HFFc6 (cell line): ENCODE results near the gene CCL4L2. TPM values are rescaled to one million over a fixed set of nuclear protein-coding genes. Genes with fewer than 3 reads are reported as not detected.
"Not testable (repeated sequence)": the region's sequence is repeated elsewhere in the genome, so short reads cannot be mapped to it uniquely, and the experiment has no call there.

Source experiments
- DNase-seq: peaks from one replicate; pipeline ENCODE4 v3.0.0-alpha.2; 2018
- H3K27ac Mint-ChIP-seq: 2 replicates; pipeline ENCODE4 v1.8.0; 2020; ENCODE audit warnings: mild to moderate bottlenecking, mixed read lengths
- H3K27me3 Mint-ChIP-seq: 2 replicates; pipeline ENCODE4 v1.8.0; 2021; ENCODE audit warnings: mild to moderate bottlenecking, moderate library complexity, mixed read lengths; ENCODE audit not compliant: insufficient read depth
- H3K36me3 Mint-ChIP-seq: 2 replicates; pipeline ENCODE4 v1.8.0; 2021; ENCODE audit warnings: low read depth, mixed read lengths
- H3K4me1 Mint-ChIP-seq: 2 replicates; pipeline ENCODE4 v1.8.0; 2020; ENCODE audit warnings: low read depth, mixed read lengths
- H3K4me3 Mint-ChIP-seq: 2 replicates; pipeline ENCODE4 v1.8.0; 2020; ENCODE audit warnings: mild to moderate bottlenecking, moderate library complexity, mixed read lengths
- H3K9me3 Mint-ChIP-seq: 2 replicates; pipeline ENCODE4 v1.8.0; 2020; ENCODE audit warnings: mild to moderate bottlenecking, mixed read lengths
- total RNA-seq, 6 experiments: library from RNA; stranded (reverse); fragmentation: NEBNext Ultra II Directional; extraction: Animal tissue kit (Norgen Biotek cat#: 25700); gene quantifications; 2 replicates in 1 of 6; 3 replicates in 5 of 6; pipeline ENCODE4 v1.2.3, GENCODE V29; 2021
- TF ChIP-seq, protein P1 (sequence below): fragments of 200-600 bp; sonication (generic); IDR thresholded peaks from 2 replicates; pipeline ENCODE4 v1.5.0; 2021; ENCODE audit warnings: antibody characterized with exemption, mild to moderate bottlenecking

Gene CCL4L2
- total RNA-seq, 6 experiments from 2014 or later: not detected

GRCh38 chr17:36220737-36221580 is 10.1 kb downstream of the CCL4L2 start:
- not testable (repeated sequence) for H3K4me3 Mint-ChIP-seq, H3K27me3 Mint-ChIP-seq, H3K27ac Mint-ChIP-seq, H3K4me1 Mint-ChIP-seq, H3K36me3 Mint-ChIP-seq, DNase-seq
- H3K9me3 Mint-ChIP-seq: peaks cover 12% of the 10 kb centered on the region; the same call in 1 of the 2 replicates

DNA sequence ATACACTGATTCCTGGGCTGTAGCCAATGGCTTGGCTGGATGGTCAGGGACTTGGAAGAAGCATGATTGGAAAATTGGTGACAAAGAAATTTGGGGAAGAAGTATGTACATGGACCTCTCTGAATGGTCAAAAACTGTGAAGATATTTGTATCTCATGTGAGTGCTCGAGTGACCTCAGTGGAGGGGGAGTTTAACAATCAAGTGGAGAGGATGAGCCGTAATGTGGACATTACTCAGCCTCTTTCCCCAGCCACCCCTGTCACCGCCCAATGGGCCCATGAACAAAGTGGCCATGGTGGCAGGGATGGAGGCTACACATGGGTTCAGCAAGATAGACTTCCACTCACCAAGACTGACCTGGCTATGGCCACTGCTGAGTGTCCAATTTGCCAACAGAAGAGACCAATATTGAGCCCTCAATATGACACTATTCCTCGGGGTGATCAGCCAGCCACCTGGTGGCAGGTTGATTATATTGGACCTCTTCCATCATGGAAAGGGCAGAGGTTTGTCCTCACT is 10.8 kb downstream of the CCL4L2 start:
- not testable (repeated sequence) for H3K36me3 Mint-ChIP-seq

GRCh38 chr17:36222967-36223366 is 12.1 kb downstream of the CCL4L2 start:
- not testable (repeated sequence) for H3K36me3 Mint-ChIP-seq, H3K27ac Mint-ChIP-seq, H3K27me3 Mint-ChIP-seq, H3K4me1 Mint-ChIP-seq, H3K4me3 Mint-ChIP-seq, DNase-seq
- peaks cover 12% of the 10 kb centered on the region; the same call in 1 of the 2 replicates for H3K9me3 Mint-ChIP-seq

More for the DNA sequence above, 10.8 kb downstream of the CCL4L2 start:
- DNase-seq, H3K4me3 Mint-ChIP-seq, H3K27me3 Mint-ChIP-seq, H3K27ac Mint-ChIP-seq, H3K4me1 Mint-ChIP-seq: not testable (repeated sequence)
- H3K9me3 Mint-ChIP-seq: peaks cover 12% of the 10 kb centered on the region; the same call in 1 of the 2 replicates

DNA sequence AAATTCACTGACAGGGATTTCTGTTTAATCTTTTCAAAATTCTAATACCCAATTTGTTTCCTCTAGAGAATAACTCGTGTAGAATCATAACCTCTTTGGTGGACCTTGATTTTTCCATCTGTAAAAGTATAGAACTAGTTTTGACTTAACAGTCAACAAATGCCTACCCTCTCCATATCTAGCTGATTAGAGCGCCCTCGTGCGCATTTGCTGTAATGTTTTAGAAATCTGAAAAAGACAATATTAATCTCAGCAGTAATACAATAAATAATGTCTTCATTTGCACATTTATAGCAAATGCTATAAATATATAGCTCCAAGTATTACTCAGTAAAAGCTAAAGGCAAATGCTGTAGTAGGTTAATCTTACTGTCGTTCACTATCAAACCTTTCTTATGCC is 18.8 kb downstream of the CCL4L2 start:
- H3K4me3 Mint-ChIP-seq, H3K27me3 Mint-ChIP-seq, H3K4me1 Mint-ChIP-seq, H3K9me3 Mint-ChIP-seq, H3K27ac Mint-ChIP-seq, H3K36me3 Mint-ChIP-seq: not testable (repeated sequence)
- peak; percentile 7 for DNase-seq
- TF ChIP-seq, protein P1, sequence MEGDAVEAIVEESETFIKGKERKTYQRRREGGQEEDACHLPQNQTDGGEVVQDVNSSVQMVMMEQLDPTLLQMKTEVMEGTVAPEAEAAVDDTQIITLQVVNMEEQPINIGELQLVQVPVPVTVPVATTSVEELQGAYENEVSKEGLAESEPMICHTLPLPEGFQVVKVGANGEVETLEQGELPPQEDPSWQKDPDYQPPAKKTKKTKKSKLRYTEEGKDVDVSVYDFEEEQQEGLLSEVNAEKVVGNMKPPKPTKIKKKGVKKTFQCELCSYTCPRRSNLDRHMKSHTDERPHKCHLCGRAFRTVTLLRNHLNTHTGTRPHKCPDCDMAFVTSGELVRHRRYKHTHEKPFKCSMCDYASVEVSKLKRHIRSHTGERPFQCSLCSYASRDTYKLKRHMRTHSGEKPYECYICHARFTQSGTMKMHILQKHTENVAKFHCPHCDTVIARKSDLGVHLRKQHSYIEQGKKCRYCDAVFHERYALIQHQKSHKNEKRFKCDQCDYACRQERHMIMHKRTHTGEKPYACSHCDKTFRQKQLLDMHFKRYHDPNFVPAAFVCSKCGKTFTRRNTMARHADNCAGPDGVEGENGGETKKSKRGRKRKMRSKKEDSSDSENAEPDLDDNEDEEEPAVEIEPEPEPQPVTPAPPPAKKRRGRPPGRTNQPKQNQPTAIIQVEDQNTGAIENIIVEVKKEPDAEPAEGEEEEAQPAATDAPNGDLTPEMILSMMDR: peak; percentile 21; the same call in 1 of the 2 replicates

DNA sequence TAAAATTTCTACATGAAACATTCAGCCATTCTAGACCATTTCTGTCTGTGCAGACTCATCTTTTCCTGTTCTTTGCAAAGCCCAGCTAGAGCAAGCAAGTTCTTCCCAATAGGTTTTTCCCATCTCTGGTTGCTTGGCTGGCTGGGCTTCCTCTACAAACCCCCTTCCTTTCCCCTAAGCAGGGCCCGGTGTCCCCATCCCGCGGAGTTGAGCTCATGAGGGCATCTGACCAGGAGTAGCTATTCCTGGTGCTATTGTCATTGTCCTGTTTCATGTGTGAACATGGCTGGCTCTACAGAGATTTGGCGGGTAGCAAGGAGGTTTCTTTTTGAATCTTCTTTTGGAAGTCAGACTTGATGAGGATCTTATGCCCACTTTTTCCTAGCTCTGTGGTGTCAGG is 31.2 kb downstream of the CCL4L2 start:
- H3K27ac Mint-ChIP-seq, H3K4me1 Mint-ChIP-seq, H3K27me3 Mint-ChIP-seq, H3K36me3 Mint-ChIP-seq, DNase-seq, H3K4me3 Mint-ChIP-seq, H3K9me3 Mint-ChIP-seq: not testable (repeated sequence)

Other genes starting within 250 kb of the CCL4L2 start
- not detected for gene CCL16, start 229.6 kb upstream of the CCL4L2 start, total RNA-seq
- gene CCL14, start 224.3 kb upstream of the CCL4L2 start, total RNA-seq: not detected
- gene CCL15, start 209.5 kb upstream of the CCL4L2 start, total RNA-seq: not detected
- gene CCL23, start 193.1 kb upstream of the CCL4L2 start, total RNA-seq: not detected
- gene CCL18, start 146.8 kb upstream of the CCL4L2 start, total RNA-seq: not detected
- not detected for gene CCL3, start 120.9 kb upstream of the CCL4L2 start, total RNA-seq
- gene CCL4, start 107.2 kb upstream of the CCL4L2 start, total RNA-seq: not detected
- gene TBC1D3B, start 34.4 kb upstream of the CCL4L2 start, total RNA-seq: 1 to 10 TPM in 2 of 6 experiments, under 1 TPM in 4; 0.54 to 1.3 (median 0.80) TPM
- gene CCL3L1, start 14.3 kb upstream of the CCL4L2 start, total RNA-seq: under 1 TPM in 5 of 6 experiments, not detected in 1; 0.17 to 0.66 (median 0.46) TPM
- gene TBC1D3I, start 53.5 kb downstream of the CCL4L2 start, total RNA-seq: under 1 TPM in 2 of 6 experiments, not detected in 4; 0.24 to 0.28 TPM
- gene TBC1D3G, start 112.8 kb downstream of the CCL4L2 start, total RNA-seq: not detected
- gene TBC1D3H, start 177.4 kb downstream of the CCL4L2 start, total RNA-seq: not detected